GDM1 (cell line): ENCODE results near the gene SCAPER.

Source experiments
- DNase-seq: peaks from one replicate; lab custom pipeline; 2025; lab: John Stamatoyannopoulos, UW

SCAPER gene, protein sequence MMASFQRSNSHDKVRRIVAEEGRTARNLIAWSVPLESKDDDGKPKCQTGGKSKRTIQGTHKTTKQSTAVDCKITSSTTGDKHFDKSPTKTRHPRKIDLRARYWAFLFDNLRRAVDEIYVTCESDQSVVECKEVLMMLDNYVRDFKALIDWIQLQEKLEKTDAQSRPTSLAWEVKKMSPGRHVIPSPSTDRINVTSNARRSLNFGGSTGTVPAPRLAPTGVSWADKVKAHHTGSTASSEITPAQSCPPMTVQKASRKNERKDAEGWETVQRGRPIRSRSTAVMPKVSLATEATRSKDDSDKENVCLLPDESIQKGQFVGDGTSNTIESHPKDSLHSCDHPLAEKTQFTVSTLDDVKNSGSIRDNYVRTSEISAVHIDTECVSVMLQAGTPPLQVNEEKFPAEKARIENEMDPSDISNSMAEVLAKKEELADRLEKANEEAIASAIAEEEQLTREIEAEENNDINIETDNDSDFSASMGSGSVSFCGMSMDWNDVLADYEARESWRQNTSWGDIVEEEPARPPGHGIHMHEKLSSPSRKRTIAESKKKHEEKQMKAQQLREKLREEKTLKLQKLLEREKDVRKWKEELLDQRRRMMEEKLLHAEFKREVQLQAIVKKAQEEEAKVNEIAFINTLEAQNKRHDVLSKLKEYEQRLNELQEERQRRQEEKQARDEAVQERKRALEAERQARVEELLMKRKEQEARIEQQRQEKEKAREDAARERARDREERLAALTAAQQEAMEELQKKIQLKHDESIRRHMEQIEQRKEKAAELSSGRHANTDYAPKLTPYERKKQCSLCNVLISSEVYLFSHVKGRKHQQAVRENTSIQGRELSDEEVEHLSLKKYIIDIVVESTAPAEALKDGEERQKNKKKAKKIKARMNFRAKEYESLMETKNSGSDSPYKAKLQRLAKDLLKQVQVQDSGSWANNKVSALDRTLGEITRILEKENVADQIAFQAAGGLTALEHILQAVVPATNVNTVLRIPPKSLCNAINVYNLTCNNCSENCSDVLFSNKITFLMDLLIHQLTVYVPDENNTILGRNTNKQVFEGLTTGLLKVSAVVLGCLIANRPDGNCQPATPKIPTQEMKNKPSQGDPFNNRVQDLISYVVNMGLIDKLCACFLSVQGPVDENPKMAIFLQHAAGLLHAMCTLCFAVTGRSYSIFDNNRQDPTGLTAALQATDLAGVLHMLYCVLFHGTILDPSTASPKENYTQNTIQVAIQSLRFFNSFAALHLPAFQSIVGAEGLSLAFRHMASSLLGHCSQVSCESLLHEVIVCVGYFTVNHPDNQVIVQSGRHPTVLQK (N-terminal part only)

DNA sequence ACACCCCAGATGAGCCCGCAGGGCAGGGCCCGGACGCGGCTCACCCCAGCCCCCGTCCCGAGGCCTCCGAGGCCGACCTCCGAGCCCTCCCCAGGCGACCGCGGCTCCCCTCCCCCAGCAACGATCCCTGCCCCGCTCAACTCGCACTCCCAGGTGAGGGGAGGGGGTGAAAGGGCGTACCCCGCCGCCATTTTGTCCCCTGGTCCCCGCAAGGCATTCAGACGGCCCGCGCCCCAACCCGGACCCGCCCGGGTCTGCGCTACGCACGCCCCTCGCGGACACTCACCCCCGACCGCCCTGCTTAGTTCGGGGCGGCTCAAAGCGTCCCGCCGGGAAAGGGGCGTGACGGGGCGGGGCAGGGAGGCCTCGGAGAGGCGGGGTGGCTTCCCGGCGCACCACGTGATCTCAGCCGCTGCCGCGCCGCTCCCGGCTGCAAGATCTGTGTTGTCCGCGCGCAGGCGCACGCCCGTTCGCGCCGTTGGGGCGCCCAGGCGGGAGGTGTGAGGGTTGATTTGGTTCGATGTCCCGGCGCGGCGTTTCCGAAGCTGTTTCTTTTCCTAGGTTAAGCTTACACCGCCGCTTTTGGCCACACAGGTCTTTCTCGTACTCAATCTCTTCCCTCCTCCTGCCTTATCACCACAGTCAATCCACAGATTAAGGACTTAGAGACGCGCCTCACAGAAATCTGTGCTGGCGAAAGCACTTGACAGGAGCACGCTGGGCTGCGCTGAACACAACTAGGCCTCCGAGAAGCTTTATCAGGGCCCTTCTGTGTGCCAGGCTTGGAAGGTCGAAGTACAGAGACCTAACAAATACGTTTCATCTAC is at the start of gene SCAPER:
TSS of gene SCAPER (minus strand) at position 328 of the 827 bp plus-strand sequence. CDS start 21,523 bp downstream, outside the sequence.
- peak; percentile 87 for DNase-seq

DNA sequence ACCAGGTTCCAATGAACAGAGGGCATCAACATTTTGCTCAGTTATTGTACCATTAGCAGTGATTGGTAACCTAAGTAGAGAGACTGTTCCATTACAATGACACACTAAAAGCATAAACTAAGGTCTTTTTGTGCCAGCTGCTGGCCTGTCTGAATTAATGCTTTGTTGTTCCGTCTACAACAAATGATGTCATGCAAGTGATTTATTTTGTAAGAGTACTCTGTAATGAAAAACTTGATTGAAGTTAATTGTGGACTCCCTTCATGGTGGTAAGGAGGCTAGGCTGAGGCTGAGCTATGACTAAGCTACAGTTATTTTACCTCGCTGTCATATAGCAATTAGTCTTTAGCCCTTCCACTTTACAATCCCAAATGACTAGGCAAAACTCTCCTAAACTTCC is 49.6 kb upstream of the SCAPER start:
- DNase-seq, result no peak

DNA sequence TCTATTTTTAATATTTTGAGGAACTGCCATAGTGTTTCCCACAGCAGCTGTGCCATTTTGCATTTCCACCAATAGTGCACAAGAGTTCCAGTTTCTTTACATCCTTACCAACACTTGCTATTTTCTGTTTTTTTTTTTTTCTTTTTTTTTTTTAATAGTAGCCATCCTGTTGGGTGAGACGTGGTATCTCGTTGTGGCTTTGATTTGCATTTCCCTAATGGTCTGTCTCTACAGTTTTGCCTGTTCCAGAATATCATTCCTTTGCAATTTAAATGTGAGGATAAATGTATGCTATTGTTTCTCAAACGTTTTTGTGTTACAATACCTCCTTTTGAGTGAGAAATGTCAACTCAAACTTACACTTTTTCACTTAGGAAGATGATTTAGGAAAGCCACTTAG is 48.8 kb upstream of the SCAPER start:
- DNase-seq, result no peak

DNA sequence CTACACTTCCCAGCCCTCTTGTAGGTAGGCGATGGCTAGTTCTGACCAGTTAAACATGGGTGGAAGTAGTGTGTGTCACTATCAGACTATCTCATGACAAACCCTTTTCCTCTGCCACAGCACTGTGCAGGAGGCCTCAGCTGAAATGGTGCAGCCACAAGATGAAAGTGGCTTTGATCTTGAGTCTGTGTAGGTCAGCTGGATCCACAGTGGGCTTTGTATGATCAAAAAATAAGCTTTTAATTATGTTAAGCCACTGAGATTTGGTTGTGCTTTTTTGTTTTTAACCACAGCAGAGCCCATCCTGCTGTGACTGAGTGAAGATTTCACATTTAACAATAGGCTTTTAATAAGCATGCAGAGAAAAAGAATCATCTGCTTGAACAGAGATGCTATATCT is 46.1 kb upstream of the SCAPER start:
- DNase-seq, result no peak

DNA sequence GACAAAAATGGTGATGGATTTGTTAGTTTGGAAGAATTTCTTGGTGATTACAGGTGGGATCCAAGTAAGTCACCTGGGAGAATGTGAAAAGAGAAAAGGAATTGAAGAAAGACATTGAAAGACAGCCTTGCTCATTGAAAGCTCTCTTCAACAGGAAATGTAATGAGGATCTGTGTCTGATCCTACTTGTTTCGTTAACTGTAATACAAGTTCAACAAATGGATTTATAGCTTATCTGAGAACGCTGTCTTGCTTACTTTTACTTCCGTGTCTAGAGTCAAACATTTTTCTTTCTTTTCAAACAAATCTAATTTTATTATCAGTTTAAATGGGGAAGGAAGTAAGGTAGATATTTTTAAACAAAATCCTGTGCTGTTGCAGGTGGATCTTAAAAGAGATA is 42.3 kb upstream of the SCAPER start:
- no peak for DNase-seq

DNA sequence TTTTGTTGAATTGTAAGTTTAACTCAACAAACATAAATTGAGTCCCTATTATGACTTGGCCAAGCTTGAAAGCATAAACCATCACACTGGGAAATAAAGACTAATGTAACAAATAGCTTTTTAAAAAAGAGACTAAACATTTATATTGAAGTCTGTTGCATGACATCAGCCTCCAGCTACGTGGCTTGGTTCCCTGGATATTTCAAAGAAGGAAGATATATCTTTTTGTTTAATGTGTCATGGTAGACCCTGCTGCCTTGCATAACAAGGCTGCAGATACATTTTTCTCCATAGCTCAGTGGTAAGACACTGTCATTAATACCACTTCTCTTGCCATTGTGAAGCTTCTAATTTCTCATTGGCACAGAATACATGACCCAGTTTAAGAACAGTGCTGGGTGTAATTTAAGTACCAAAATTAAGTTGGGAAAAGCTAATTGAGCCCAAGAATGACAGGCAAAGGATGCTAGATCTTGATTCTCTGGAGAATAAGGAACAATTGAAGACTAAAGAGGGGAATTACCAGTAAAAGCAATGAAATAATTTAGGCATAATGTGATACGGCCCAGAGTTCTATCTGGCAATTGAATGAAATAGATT is 40.5 kb upstream of the SCAPER start:
- no peak for DNase-seq

DNA sequence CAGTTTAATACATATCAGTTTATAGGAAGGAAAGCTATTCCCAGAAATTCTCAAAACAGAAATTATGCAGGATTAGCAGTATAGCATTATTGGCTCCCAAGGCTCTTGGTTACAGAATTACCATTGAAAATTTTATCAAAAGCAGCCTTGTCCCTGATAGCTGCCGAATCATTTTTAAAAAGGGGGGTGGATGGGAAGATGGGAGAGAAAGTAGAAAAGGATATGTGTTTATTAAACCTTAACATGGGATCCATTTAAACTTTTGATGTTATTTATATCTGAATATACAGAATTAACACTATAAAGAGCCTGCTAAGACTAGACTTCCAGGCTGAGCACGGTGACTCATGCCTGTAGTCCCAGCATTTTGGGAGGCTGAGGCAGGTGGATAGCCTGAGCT is 37.2 kb upstream of the SCAPER start:
- no peak for DNase-seq

DNA sequence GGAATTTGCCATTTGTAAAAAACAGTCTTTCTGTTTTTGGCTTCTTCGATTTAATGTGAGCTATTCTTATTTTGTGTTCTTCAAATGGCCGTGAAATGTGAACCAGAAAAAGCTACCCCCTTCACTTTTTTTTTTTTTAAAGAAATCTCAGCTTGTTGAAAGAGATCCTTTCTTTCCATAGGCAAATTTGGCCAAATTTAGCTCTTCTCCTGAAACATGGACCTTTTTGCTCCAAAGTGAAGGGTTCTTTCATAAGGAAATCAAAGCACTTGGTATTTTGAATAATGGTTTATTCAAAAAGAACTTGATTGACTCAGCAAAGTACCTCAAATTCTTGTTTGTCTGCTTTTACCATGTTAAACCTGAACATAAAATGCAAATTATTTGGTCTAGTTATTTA is 36.5 kb upstream of the SCAPER start:
- DNase-seq, result no peak

DNA sequence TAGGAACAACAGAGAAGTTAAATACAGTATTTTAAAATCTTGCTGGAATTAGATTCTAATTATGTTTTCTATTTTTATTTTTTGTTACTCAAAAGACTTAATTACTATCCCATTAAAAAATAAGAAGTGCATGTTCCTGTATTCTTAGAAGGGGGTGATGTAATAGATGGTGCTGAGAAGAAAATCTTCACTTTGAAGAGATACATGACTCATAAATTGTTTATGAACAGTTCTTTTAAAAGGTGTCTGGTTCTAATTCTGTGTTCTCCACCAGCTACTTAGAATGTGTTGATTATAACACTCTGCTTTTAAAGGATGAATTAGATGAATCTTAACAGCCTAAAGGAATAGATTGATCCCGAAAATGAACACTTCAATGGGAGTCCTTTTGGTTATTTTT is 34.6 kb upstream of the SCAPER start:
- no peak for DNase-seq

DNA sequence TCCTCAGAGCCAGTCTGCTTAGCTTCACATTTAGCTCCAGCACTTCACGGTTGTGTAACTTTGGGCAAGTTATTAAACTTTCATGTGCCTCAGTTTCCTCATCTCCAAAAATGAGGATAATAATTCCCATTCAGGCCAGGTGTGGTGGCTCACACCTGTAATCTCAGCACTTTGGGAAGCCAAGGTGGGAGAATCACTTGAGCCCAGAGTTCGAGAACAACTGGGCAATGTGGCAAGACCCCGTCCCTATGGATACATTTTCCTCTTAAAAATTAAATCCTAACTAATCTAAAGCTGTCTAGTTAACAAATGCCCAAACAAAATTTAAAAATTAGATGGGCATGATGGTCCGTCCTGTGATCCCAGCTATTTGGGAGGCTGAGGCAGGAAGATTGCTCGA is 33.6 kb upstream of the SCAPER start:
- DNase-seq, result no peak

DNA sequence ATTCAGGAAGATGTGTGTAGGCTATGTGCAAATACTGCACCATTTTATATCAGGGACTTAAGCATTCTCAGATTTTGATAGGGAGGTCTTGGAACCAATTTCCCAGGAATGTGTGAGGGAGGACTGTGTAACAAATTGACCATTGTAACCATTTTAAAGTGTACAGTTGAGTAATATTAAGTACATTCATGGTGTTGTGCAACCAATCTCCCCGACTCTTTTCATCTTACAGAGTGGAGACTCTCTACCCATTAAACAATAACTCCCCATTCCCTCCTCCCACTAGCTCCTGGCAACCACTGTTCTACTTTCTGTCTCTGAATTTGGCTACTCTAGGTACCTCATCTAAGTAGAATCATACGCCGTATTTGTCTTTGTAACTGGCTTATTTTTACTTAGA is 31.5 kb upstream of the SCAPER start:
- no peak for DNase-seq

DNA sequence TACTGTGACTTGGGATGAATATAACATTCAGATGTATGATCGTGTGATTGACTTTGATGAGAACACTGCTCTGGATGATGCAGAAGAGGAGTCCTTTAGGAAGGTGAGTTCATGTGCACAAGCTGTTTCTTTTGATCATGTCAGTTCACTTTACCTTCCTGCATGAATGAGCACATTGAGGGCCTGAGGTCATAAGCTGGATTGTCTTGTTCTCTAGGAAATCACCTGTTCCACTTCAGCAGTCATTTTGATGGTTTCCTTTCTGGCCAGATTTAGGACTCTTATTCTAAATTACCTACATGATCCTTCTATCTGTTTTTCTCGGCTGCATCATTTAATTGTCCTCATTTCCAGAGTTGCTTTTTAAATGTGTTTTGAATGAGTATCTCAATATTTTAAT is 30.5 kb upstream of the SCAPER start:
- no peak for DNase-seq

DNA sequence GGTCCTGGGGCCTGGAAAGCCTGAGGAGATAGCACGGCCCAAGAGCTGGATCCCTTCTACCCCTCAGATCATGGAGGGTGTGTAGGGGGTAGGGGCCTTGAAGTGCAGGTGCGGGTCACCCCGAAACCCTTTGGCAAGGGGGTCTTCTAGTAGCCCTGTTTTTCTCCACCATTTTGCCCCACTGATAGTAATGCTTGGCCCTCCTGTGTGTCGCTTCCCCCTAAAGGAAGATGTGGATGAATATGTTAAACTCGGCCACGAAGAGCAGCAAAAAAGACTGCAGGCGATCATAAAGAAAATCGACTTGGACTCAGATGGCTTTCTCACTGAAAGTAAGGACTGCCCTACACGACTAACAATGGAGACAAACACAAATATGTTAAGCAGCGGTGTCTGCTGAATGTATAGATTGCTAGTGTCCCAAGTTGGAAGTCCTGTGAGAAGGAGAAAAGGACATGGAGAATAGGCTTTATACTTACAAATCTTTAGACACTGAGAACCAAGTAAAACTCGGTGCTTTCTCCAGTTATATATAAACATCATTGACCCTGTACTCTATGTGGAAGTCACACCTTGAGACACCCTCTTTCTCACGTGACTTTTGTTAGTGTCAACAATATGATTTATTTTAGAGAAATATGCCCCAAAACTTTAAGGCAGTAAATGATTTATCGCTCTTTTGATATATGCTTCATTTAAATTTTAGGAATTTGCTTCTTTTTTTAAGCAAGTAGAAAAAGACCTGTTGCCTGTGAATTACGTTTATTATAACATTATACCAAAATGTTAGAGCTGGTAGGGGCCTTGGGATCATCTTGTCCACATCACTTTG is 27.2 kb upstream of the SCAPER start:
- DNase-seq, result no peak

DNA sequence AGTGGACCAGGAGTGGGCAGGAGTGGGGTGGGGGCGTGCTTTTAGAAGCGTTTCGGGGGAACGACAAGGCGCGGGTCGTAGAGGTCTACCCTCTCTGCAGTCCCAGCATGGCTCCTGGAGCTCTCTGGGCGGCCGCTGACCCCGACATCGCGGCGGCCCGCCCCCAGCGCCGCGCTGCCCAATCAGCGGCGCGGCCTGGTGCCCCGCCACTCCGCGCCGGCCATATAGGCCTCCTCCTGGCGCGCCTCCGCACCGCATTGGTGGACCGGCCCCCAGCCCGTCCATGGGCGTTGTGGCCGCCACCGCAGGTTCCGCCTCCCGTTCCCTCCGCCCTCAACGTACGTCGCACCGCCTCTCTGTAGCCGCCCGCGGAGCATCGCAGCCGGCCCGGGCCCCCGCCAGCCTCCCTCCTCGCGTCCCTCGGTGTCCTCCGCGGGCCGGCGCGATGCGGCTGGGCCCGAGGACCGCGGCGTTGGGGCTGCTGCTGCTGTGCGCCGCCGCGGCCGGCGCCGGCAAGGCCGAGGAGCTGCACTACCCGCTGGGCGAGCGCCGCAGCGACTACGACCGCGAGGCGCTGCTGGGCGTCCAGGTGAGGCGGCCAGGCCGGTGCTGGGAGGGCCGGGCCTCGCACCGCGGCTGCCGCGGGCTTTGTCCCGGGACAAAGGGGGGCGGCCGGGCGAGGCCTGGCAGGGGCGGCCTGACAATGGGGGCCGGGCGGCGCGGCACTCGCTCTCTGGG is 26.4 kb upstream of the SCAPER start, which contains the start of gene RCN2:
TSS of gene RCN2 (plus strand) at position 353 of the 738 bp plus-strand sequence. CDS start at position 446, 93 bp downstream.
- DNase-seq, result peak; percentile 97

DNA sequence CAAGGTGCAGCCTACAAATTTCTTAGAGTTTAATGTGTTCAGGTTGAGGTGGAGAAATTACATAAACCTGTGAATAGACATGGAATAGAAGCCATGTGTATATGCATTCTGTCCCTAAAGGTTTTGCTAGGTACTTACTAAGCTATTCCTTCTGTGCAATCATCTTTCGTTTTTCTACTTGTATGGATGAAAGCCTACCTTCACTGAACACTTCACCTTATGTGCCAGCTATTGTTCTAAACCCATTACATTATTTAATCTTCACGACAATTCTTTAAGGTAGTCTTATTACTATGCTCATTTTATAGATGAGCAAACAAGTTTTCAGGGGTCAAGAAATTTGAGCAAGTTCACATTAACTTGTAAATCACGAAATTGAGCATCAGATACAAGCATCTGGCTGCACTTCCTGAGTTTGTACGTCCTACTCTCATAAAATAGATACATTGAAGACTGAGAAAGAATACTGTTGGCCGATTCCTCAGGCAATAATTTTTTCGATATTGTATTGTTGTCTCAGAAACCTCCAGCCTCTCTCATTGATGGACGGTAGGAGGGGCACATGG is 25.8 kb upstream of the SCAPER start:
- DNase-seq, result no peak

DNA sequence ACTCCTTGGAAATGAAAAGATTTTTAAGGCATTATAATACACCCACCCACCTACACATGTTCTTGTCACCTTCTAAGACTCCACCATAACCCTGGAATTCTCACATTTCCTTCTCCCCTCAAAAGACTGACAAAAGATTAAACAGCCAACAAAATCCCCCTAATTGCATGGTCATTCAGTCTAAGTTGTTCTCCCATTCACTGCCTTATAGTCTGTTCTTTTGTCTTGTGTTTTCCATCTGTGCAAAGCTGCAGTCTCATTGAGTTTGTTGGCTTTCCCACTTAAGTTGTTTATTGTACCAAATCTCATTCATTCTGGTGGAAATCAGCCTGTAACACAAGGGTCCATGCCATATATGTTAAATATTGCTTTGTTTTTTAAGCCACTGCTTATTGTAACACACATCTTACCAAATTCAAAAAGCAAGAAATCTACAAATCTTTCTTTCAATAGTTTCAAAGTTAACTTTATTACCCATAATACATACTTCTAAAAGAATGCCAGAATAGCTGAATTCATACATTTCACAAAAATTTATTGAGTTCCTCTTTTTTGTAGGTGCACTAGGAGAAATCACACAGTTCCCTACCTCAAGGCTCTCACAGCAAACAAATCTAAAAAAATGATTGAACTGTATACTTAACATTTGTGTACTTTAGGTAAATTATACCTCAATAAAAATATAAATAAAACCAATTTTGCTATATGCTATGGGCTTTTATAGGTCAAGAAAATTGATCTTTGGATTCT is 24.0 kb upstream of the SCAPER start:
- no peak for DNase-seq

DNA sequence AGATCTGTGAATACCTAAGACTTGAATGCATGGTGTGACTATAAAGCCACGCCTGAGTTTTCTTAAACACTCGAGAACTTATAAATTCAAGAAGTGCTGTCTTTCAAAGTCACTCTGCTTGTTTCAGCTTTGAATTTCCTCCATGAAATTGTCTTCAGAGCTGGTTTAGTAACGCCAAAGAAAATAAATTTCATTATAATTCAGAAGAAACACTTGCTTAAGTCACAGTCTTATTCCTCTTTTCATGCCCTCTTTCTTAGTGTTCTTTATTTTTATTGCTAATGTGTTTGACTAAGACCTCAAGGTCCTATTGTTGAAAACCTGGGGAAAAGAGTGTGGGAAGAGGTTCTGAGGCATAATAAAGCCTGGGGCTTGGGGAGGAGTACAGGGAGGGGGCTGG is 23.1 kb upstream of the SCAPER start:
- no peak for DNase-seq

DNA sequence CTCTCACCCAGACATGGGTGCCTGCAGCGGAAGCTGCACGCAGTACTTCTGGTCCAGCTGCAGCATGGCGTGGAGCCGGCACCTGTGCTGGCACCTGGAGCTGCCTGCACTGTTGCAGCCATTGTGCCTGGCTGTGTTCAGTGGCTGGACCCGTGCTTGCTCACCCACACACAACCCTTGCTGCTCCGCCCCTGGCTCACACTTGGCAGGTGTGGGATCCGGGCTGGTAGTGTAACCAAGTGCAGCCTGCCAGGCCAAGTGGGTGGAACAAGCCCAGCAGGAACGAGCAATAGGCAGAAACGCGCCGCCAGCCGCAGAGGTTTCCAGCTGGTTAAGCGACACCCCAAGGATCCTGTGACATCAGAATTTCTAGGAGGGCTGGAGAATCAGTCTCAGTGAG is 11.2 kb upstream of the SCAPER start:
- no peak for DNase-seq
